ENCODE measurements around the gene LMO7.

LMO7 gene

DNA sequence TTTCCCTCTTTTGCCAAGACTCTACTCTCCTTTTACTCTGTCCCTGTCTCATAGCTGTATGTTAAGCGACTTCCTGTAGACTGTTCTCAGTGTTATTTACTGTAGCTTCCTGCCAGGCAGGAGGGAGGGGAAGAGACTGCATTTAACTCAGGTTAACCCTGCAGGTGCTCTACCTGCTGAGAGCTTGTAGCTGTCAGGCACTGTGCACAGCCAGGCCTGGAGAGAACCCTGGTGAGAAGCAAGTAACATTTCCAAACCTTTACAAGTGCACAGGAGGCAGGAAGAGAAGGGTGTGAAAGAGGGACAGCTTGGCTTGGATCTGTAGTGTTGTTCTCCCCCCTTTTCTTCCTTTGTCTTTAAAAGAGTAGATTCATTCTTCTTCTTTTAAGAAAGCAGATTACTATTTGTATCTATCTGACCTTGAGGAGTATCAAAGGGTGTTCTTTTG lies 167.1 kb downstream of the LMO7 start:
- Histone ChIP-seq H3K79me1 (ENCODE audit: low read depth, low read length) (no peaks in the 10 kb centered on the region), H3K9ac (ENCODE audit: low read depth, low read length, poor library complexity) (no peak overlapping the region), H3K4me3 (ENCODE audit: low read length in 2 of 2) (no peak overlapping the region), H2AFZ (ENCODE audit: low read length) (peak overlapping the region; percentile 67), H2BK15ac (ENCODE audit: low read length) (no peak overlapping the region), H3K27me3 (ENCODE audit: control insufficient read depth in 3 of 3, insufficient read depth in 3 of 3, low read depth in 1 of 3, low read length in 3 of 3) (no peaks in the 10 kb centered on the region), H2BK12ac (ENCODE audit: low read length) (no peak overlapping the region), H2BK5ac (ENCODE audit: low read length) (no peak overlapping the region), H3K14ac (ENCODE audit: low read length) (no peak overlapping the region), H2BK120ac (ENCODE audit: low read depth, low read length) (no peak overlapping the region), H3K4ac (ENCODE audit: low read length) (no peak overlapping the region), H3K4me1 (ENCODE audit: control insufficient read depth in 2 of 2, insufficient read depth in 1 of 2, low read depth in 1 of 2, low read length in 2 of 2) (peaks cover 4% of the 10 kb centered on the region in 2 donors), H3K23ac (ENCODE audit: low read depth, low read length, poor library complexity) (no peak overlapping the region), H2AK5ac (ENCODE audit: low read depth, low read length) (no peak overlapping the region), H3K18ac (ENCODE audit: low read length) (no peak overlapping the region), H4K91ac (ENCODE audit: low read depth, low read length, poor library complexity) (no peak overlapping the region), H4K8ac (ENCODE audit: low read depth, low read length) (peak overlapping the region; percentile 68), H3K9me3 (replicated peaks in 1 of 2; ENCODE audit: control insufficient read depth in 2 of 2, insufficient read depth in 1 of 2, low read depth in 1 of 2, low read length in 2 of 2) (no peaks in the 10 kb centered on the region), H3K36me3 (replicated peaks in 1 of 2; ENCODE audit: control insufficient read depth in 2 of 2, insufficient read depth in 2 of 2, low read length in 2 of 2) (no peaks in the 10 kb centered on the region), H3K4me2 (ENCODE audit: insufficient read depth, low read length, poor library complexity, severe bottlenecking) (no peak overlapping the region), H3K27ac (replicated peaks; ENCODE audit: low read length) (no peak overlapping the region)
- no peak for DNase-seq (ENCODE audit: low spot score)
- WGBS, 2 donors (ENCODE audit: extremely low coverage in 2 of 2, insufficient read length in 2 of 2, insufficient replicate concordance in 1 of 2) = no CpG with 5 or more reads among the region's 1 CpG

DNA sequence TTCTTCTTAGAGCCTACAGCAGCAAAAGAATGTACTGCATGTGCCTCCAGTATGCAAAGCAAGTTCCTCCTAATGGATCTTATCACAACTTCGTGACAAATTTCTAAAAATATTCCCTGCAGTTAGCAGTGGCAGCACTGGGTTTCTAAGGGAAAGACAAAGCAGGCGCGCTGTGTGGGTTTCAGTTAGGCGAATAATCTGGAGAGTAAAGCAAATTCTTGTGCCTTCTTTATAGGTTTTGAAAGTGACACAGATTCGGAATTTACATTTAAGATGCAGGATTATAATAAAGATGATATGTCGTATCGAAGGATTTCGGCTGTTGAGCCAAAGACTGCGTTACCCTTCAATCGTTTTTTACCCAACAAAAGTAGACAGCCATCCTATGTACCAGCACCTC lies 167.9 kb downstream of the LMO7 start:
- Histone ChIP-seq H2AK5ac (ENCODE audit: low read depth, low read length) (no peak overlapping the region), H3K23ac (ENCODE audit: low read depth, low read length, poor library complexity) (no peak overlapping the region), H3K9ac (ENCODE audit: low read depth, low read length, poor library complexity) (no peak overlapping the region), H2BK120ac (ENCODE audit: low read depth, low read length) (no peak overlapping the region), H3K14ac (ENCODE audit: low read length) (no peak overlapping the region), H2AFZ (ENCODE audit: low read length) (peak overlapping the region; percentile 28), H2BK12ac (ENCODE audit: low read length) (no peak overlapping the region), H2BK5ac (ENCODE audit: low read length) (no peak overlapping the region), H2BK15ac (ENCODE audit: low read length) (no peak overlapping the region), H3K4me2 (ENCODE audit: insufficient read depth, low read length, poor library complexity, severe bottlenecking) (no peak overlapping the region), H3K27me3 (ENCODE audit: control insufficient read depth in 3 of 3, insufficient read depth in 3 of 3, low read depth in 1 of 3, low read length in 3 of 3) (no peaks in the 10 kb centered on the region), H4K8ac (ENCODE audit: low read depth, low read length) (no peak overlapping the region), H3K4me1 (ENCODE audit: control insufficient read depth in 2 of 2, insufficient read depth in 1 of 2, low read depth in 1 of 2, low read length in 2 of 2) (peaks cover 4% of the 10 kb centered on the region in 2 donors), H3K36me3 (replicated peaks in 1 of 2; ENCODE audit: control insufficient read depth in 2 of 2, insufficient read depth in 2 of 2, low read length in 2 of 2) (no peaks in the 10 kb centered on the region), H3K79me1 (ENCODE audit: low read depth, low read length) (no peaks in the 10 kb centered on the region), H3K9me3 (replicated peaks in 1 of 2; ENCODE audit: control insufficient read depth in 2 of 2, insufficient read depth in 1 of 2, low read depth in 1 of 2, low read length in 2 of 2) (no peaks in the 10 kb centered on the region), H4K91ac (ENCODE audit: low read depth, low read length, poor library complexity) (no peak overlapping the region), H3K18ac (ENCODE audit: low read length) (no peak overlapping the region), H3K27ac (replicated peaks; ENCODE audit: low read length) (no peak overlapping the region), H3K4ac (ENCODE audit: low read length) (no peak overlapping the region), H3K4me3 (ENCODE audit: low read length in 2 of 2) (no peak overlapping the region)
- WGBS, 2 donors (ENCODE audit: extremely low coverage in 2 of 2, insufficient read length in 2 of 2, insufficient replicate concordance in 1 of 2) = no CpG with 5 or more reads among the region's 10 CpGs
- DNase-seq (ENCODE audit: low spot score) = no peak

DNA sequence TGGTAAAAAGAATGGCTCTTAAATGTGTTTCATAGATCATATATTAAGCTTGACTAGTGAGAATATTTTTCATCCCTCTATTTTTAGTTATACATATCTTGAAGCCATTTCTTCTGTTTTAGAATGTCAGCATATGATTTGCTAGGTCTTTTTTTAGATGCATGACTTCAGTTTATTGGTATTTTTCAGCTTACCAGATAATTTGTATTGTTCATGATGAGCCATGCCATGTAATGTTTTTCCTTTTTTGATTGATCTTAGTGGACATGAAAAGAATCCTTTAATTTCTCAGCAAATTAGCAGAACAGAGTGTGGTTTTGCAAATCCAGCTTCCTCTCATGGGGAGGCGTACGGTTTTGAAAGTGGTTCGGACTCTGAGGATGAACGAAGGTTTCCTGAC lies 168.5 kb downstream of the LMO7 start:
- DNase-seq (ENCODE audit: low spot score) = no peak
- H3K23ac ChIP-seq (ENCODE audit: low read depth, low read length, poor library complexity) = no peak overlapping the region
- no peak overlapping the region for H2BK120ac ChIP-seq (ENCODE audit: low read depth, low read length)
- H3K14ac ChIP-seq (ENCODE audit: low read length) = no peak overlapping the region
- no peak overlapping the region for H3K4me3 ChIP-seq (ENCODE audit: low read length in 2 of 2)
- H3K9me3 ChIP-seq (replicated peaks in 1 of 2; ENCODE audit: control insufficient read depth in 2 of 2, insufficient read depth in 1 of 2, low read depth in 1 of 2, low read length in 2 of 2) = no peaks in the 10 kb centered on the region
- H4K91ac ChIP-seq (ENCODE audit: low read depth, low read length, poor library complexity) = no peak overlapping the region
- H3K27ac ChIP-seq (replicated peaks; ENCODE audit: low read length) = no peak overlapping the region
- no peak overlapping the region for H2AK5ac ChIP-seq (ENCODE audit: low read depth, low read length)
- H3K18ac ChIP-seq (ENCODE audit: low read length) = no peak overlapping the region
- H3K4me2 ChIP-seq (ENCODE audit: insufficient read depth, low read length, poor library complexity, severe bottlenecking) = no peak overlapping the region
- no peak overlapping the region for H3K9ac ChIP-seq (ENCODE audit: low read depth, low read length, poor library complexity)
- no peaks in the 10 kb centered on the region for H3K27me3 ChIP-seq (ENCODE audit: control insufficient read depth in 3 of 3, insufficient read depth in 3 of 3, low read depth in 1 of 3, low read length in 3 of 3)
- no CpG with 5 or more reads among the region's 4 CpGs for WGBS, 2 donors (ENCODE audit: extremely low coverage in 2 of 2, insufficient read length in 2 of 2, insufficient replicate concordance in 1 of 2)
- H2BK12ac ChIP-seq (ENCODE audit: low read length) = no peak overlapping the region
- H4K8ac ChIP-seq (ENCODE audit: low read depth, low read length) = no peak overlapping the region
- H2BK15ac ChIP-seq (ENCODE audit: low read length) = no peak overlapping the region
- no peak overlapping the region for H3K4ac ChIP-seq (ENCODE audit: low read length)
- peaks cover 4% of the 10 kb centered on the region in 2 donors for H3K4me1 ChIP-seq (ENCODE audit: control insufficient read depth in 2 of 2, insufficient read depth in 1 of 2, low read depth in 1 of 2, low read length in 2 of 2)
- no peaks in the 10 kb centered on the region for H3K79me1 ChIP-seq (ENCODE audit: low read depth, low read length)
- H2BK5ac ChIP-seq (ENCODE audit: low read length) = no peak overlapping the region
- no peak overlapping the region for H2AFZ ChIP-seq (ENCODE audit: low read length)
- H3K36me3 ChIP-seq (replicated peaks in 1 of 2; ENCODE audit: control insufficient read depth in 2 of 2, insufficient read depth in 2 of 2, low read length in 2 of 2) = no peaks in the 10 kb centered on the region

DNA sequence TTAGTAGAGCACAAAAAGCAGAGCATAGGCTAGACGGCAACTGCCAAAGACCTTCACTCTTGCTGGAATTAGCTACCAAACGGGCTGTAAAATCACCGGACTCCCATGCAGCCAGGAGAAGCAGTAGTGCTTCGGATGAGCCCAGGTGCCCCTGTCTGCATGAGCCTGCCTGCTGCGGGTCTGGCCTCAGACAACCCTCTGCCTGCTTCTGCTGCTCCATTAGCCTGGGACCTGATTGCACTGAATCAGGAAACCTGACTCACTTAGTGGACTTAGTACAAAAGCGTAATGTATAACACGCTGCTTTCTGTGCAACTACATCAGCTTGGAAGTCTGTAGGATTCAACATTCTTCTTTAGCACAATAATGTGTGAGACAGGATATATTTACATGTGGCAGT lies 170.0 kb downstream of the LMO7 start:
- Histone ChIP-seq H3K4me2 (ENCODE audit: insufficient read depth, low read length, poor library complexity, severe bottlenecking) (no peak overlapping the region), H3K9ac (ENCODE audit: low read depth, low read length, poor library complexity) (no peak overlapping the region), H3K18ac (ENCODE audit: low read length) (no peak overlapping the region), H4K91ac (ENCODE audit: low read depth, low read length, poor library complexity) (no peak overlapping the region), H3K4me1 (ENCODE audit: control insufficient read depth in 2 of 2, insufficient read depth in 1 of 2, low read depth in 1 of 2, low read length in 2 of 2) (peaks cover 4% of the 10 kb centered on the region in 2 donors), H2BK120ac (ENCODE audit: low read depth, low read length) (no peak overlapping the region), H3K27me3 (ENCODE audit: control insufficient read depth in 3 of 3, insufficient read depth in 3 of 3, low read depth in 1 of 3, low read length in 3 of 3) (no peaks in the 10 kb centered on the region), H3K79me1 (ENCODE audit: low read depth, low read length) (no peaks in the 10 kb centered on the region), H2BK12ac (ENCODE audit: low read length) (no peak overlapping the region), H3K14ac (ENCODE audit: low read length) (no peak overlapping the region), H3K27ac (replicated peaks; ENCODE audit: low read length) (no peak overlapping the region), H2AFZ (ENCODE audit: low read length) (no peak overlapping the region), H2BK15ac (ENCODE audit: low read length) (no peak overlapping the region), H4K8ac (ENCODE audit: low read depth, low read length) (no peak overlapping the region), H2AK5ac (ENCODE audit: low read depth, low read length) (no peak overlapping the region), H3K4me3 (ENCODE audit: low read length in 2 of 2) (no peak overlapping the region), H3K9me3 (replicated peaks in 1 of 2; ENCODE audit: control insufficient read depth in 2 of 2, insufficient read depth in 1 of 2, low read depth in 1 of 2, low read length in 2 of 2) (no peaks in the 10 kb centered on the region), H3K36me3 (replicated peaks in 1 of 2; ENCODE audit: control insufficient read depth in 2 of 2, insufficient read depth in 2 of 2, low read length in 2 of 2) (no peaks in the 10 kb centered on the region), H2BK5ac (ENCODE audit: low read length) (no peak overlapping the region), H3K4ac (ENCODE audit: low read length) (no peak overlapping the region), H3K23ac (ENCODE audit: low read depth, low read length, poor library complexity) (no peak overlapping the region)
- WGBS, 2 donors (ENCODE audit: extremely low coverage in 2 of 2, insufficient read length in 2 of 2, insufficient replicate concordance in 1 of 2) = no CpG with 5 or more reads among the region's 7 CpGs
- no peak for DNase-seq (ENCODE audit: low spot score)
